HG03442 (cell line): ENCODE results near the gene VN1R5.
"Not testable (repeated sequence)": the region's sequence is repeated elsewhere in the genome, so short reads cannot be mapped to it uniquely, and the experiment has no call there.

Experiments used
- ATAC-seq: cut with Tn5 transposase; IDR thresholded peaks from one replicate; pipeline ENCODE4 v1.9.1; 2021; ENCODE audit warnings: mild to moderate bottlenecking, moderate library complexity; ENCODE audit not compliant: unreplicated experiment

VN1R5 gene

GRCh38 chr1:247255772-247256171 is at the start of gene VN1R5:
TSS of gene VN1R5 (plus strand) at chr1:247256072.
- not testable (repeated sequence) for ATAC-seq

DNA sequence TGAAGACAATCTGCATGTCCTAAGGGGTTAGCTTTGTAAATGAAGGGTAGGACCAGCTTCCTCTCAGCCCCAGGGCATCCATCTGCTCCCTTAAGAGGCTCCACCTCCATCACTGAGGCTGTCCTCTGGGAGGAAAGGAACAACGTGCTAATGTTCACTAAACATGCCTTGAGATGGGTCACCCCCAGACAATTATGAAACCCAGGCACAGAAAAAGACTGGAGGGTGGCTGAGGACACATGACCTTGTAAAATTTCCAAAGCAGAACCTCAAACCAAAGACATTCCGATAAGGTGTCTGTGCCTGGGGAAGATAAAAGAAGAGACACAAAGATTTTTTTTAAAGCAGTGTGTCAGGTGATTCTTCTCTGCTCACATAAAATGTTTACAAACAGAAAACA is 46.5 kb upstream of the VN1R5 start:
- ATAC-seq: no peak

DNA sequence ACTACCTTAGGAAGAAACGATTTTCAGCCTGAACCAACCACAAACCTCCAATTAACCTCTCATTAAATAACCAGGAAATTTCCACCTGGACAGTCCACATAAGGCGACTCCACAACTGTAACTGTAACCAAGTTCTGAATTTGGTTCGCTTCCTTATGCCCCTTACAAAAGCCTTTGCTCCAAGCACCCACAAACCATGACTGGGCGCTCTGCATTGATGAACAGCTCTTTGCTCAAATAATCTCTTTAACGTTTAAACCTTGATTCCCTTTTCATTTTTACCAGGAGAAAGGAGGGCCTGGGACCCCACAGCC is 45.9 kb upstream of the VN1R5 start:
- peak; percentile 5 for ATAC-seq

DNA sequence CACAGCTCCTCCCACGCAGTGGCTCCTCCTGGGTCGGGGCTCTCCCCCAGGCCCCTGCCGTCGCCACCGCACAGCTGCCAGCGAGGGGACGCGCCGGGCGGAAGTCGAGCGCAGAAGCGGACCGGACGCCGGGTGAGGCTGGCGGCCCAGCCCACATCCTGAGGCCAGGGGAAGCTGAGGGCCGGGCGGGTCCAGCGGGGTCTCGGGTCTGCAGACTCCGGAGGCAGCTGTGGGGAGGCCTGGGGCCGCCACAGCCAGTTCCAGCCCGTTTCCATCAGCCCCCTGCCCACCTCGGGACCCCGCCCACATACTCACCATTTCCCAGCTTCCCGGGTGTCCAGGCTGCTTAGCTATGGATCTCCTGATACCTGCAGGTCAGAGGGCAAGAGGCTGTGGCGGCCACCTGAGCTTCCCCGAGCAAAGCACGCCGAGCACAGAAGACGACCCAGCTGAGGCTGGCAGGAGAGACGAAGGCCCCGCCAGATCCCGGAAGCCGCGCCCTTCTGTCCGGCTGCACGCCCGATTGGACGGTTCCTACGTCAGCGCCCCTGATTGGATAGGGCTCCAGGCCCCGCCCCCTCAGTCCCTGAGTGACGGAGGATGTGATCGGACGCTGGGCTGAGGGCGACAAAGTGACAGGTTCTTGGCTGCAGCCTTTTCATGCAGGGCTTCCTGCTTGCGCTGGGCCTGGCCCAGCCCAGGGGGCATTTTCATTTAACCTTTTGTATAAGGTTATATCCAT is 45.3 kb upstream of the VN1R5 start:
- peak; percentile 89 for ATAC-seq

GRCh38 chr1:247211339-247211738 is 44.5 kb upstream of the VN1R5 start:
- no peak for ATAC-seq

DNA sequence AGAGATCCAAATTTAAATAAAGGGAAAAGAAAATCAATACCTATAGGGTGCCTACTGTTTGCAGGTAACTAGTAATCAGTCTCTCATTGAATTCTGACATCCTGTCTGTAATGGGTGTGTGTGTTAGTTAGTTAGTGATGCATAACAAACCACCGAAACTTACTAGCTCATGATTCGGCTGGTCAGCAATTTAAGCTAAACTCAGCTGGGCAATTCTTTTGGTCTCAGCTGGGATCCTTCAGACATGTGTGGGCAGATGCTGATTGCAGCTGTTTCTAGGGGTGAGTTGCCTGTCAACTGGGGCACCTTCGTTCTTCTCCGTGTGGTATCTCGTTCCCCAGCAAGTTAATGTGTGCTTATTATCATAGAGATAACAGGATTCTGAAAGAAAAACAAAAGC is 43.9 kb upstream of the VN1R5 start:
- peak; percentile 51 for ATAC-seq

- ATAC-seq: no peak
Observed at GRCh38 chr1:247212627-247213617, 43.0 kb upstream of the VN1R5 start.

- no peak for ATAC-seq
Observed at GRCh38 chr1:247216261-247216660, 39.6 kb upstream of the VN1R5 start.

DNA sequence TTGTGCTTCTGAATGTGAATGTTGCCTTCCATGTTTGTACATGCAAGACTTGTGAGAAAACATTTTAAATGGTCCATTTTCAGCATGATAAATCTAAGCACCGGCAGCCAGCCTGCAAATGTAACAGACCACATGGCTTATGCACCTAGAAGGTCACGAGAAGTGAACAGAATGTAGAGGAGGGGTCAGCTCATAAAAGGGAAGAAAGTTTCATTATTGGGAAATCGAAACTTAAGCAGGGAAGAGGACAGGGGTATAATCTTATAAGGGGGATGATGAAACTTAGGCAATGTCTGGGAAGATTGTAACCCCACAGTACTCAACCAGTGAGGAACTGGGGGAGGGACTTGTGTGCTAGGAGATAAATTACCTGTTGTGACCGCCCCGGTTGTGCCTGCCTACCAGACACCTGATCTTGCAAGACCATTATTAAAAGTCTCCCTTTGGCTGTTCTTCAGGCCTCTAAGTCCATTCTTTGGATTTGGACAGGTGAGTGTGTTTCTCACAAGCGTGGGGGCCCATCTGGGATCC is 37.7 kb upstream of the VN1R5 start:
- no peak for ATAC-seq

- ATAC-seq: not testable (repeated sequence)
Observed at GRCh38 chr1:247220280-247220679, 35.6 kb upstream of the VN1R5 start.

GRCh38 chr1:247222840-247223239 is 33.0 kb upstream of the VN1R5 start:
- ATAC-seq: no peak

GRCh38 chr1:247224822-247225221 is 31.1 kb upstream of the VN1R5 start:
- ATAC-seq: no peak

GRCh38 chr1:247228133-247228532 is 27.7 kb upstream of the VN1R5 start:
- no peak for ATAC-seq

- no peak for ATAC-seq
Observed at GRCh38 chr1:247241691-247242090, 14.2 kb upstream of the VN1R5 start.

DNA sequence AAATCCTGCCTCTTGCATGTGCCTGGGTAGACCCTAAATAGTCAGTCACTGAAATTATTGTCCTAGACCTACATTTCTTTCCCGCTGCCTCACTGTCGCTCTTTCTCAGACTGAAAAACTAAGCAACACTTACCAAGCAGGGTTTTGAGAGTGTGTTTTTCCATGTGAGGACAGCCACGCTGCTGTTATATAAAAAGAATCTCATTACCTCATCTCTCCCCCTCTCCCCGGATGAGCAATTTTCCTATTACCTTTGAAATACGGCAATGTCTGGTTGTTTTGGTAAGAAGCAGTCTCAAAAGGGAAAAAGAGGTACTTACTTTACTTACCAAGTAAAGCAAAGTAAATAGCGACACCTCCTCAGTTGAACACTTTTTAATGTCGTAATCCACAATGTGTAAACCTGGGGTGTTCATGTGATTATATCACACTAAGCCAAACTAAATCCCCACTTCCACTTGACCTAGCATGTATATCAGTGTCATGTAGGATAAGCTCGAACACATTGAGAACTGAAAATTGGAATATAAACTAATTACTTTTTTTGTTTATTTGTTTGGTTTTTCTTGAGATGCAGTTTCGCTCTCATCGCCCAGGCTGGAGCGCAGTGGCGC is 12.2 kb upstream of the VN1R5 start:
- ATAC-seq: no peak

GRCh38 chr1:247246325-247247115 is 9.4 kb upstream of the VN1R5 start:
- no peak for ATAC-seq

GRCh38 chr1:247247568-247247967 is 8.3 kb upstream of the VN1R5 start:
- ATAC-seq: no peak

DNA sequence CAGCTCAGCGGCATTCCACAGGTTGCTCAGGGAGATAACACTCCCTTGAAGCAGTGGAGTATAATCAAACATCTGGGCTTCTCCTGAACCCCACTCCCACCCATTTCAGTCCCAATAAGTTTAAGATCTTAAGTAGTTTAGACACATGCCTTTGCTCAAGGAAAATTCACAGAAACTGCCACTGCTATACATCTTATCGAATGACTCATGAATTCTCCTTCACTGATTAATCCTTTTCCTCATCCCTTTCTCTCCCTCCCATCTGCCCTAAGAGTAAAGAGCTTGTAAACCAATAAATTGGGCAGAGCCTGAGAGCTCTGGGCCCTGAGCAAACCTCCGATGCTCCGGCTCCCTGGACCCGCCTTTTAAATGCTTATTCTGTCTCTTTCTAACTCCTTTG is 10.2 kb downstream of the VN1R5 start:
- no peak for ATAC-seq

- no peak for ATAC-seq
Observed at GRCh38 chr1:247268390-247269045, 12.6 kb downstream of the VN1R5 start.

DNA sequence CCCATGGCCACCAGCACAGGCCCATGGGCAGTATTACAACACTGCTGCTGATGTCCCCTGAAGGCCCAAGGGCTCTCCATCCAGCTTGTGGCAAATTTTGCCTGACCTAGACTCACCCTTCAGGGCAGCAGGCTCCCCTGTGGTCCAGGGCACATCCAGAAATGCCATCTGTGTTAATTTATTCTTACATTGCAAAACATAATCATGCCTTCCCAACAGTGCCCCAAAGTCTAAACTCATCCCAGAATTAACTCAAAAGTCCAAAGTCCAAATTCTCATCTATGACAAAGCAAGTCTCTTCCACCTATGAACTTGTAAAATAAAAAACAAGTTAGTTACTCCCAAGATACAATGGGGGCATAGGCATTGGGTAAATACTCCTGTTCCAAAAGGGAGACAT is 13.3 kb downstream of the VN1R5 start:
- ATAC-seq: no peak
